Mammary epithelial cell (primary cell): ENCODE results near the gene ARID4A.

Experiments used
- CTCF ChIP-seq, 2 donors: IDR thresholded peaks in 1 of 2; conservative IDR thresholded peaks in 1 of 2; 2 replicates each; pipeline ENCODE4 v1.5.1; 2011 to 2012; ENCODE audit warnings: inconsistent platforms in 2 of 2, low read length in 2 of 2, mild to moderate bottlenecking in 2 of 2, control low read depth in 1 of 2, low read depth in 1 of 2; ENCODE audit not compliant: insufficient read depth in 1 of 2; ENCODE audit errors: extremely low read depth in 1 of 2
- EZH2 ChIP-seq: IDR thresholded peaks from 2 replicates; pipeline ENCODE4 v1.6.1; 2012; ENCODE audit warnings: low read length, inconsistent platforms, borderline replicate concordance

- TF ChIP-seq CTCF (conservative IDR thresholded peaks at IDR 0.05 in 1 of 2, IDR thresholded peaks at IDR 0.05 in 1 of 2; ENCODE audit: extremely low read depth in 1 of 2, insufficient read depth in 1 of 2, low read depth in 1 of 2, low read length in 2 of 2) (no peak), EZH2 (no peak)
These were observed 10.7 kb upstream of the ARID4A start for GRCh38 chr14:58287607-58288042.
